Osteocyte (in vitro differentiated cells): Measurements from ENCODE around the gene STEEP1. TPM values are rescaled to one million over a fixed set of nuclear protein-coding genes. Genes with fewer than 3 reads are reported as not detected.
"Not testable (repeated sequence)": the region's sequence is repeated elsewhere in the genome, so short reads cannot be mapped to it uniquely, and the experiment has no call there.

Experiments used
- DNase-seq: peaks from one replicate; pipeline ENCODE4 v3.0.0; 2021; ENCODE audit warnings: mixed read lengths; ENCODE audit not compliant: unreplicated experiment; ENCODE audit errors: extremely low spot score
- H3K27ac Mint-ChIP-seq: one replicate; pipeline ENCODE4 v1.8.0; 2021; ENCODE audit warnings: mild to moderate bottlenecking, mixed read lengths; ENCODE audit not compliant: unreplicated experiment
- H3K27me3 Mint-ChIP-seq: one replicate; pipeline ENCODE4 v1.8.0; 2021; ENCODE audit warnings: mixed read lengths; ENCODE audit not compliant: unreplicated experiment
- H3K36me3 Mint-ChIP-seq: one replicate; pipeline ENCODE4 v1.8.0; 2021; ENCODE audit warnings: mixed read lengths; ENCODE audit not compliant: unreplicated experiment
- H3K4me1 Mint-ChIP-seq: one replicate; pipeline ENCODE4 v1.8.0; 2021; ENCODE audit warnings: mixed read lengths; ENCODE audit not compliant: unreplicated experiment
- H3K4me3 Mint-ChIP-seq: one replicate; pipeline ENCODE4 v1.8.0; 2021; ENCODE audit warnings: mild to moderate bottlenecking, moderate library complexity, mixed read lengths; ENCODE audit not compliant: unreplicated experiment
- H3K9me3 Mint-ChIP-seq: one replicate; pipeline ENCODE4 v1.8.0; 2021; ENCODE audit warnings: mixed read lengths; ENCODE audit not compliant: unreplicated experiment
- CTCF ChIP-seq: fragments of 200-600 bp; sonication (generic); IDR thresholded peaks from 2 replicates; pipeline ENCODE4 v1.5.0; 2021; ENCODE audit warnings: antibody characterized with exemption, mild to moderate bottlenecking, moderate library complexity
- total RNA-seq: library from RNA; stranded (reverse); gene quantifications from 2 replicates; pipeline ENCODE4 v1.2.1, GENCODE V29; 2021

Gene STEEP1
- total RNA-seq, 1 donor from 2014 or later = 26.0 TPM

GRCh38 chrX:119495734-119496726, 69.2 kb downstream of the STEEP1 start:
- no peak for TF ChIP-seq CTCF
- Mint-ChIP-seq H3K27ac (no peak overlapping the region), H3K9me3 (peaks cover 10% of the 10 kb centered on the region), H3K4me3 (no peak overlapping the region), H3K4me1 (no peaks in the 10 kb centered on the region), H3K36me3 (no peaks in the 10 kb centered on the region), H3K27me3 (no peaks in the 10 kb centered on the region)
- no peak for DNase-seq

- not testable (repeated sequence) for H3K36me3 Mint-ChIP-seq, H3K27me3 Mint-ChIP-seq, H3K9me3 Mint-ChIP-seq, H3K4me1 Mint-ChIP-seq, H3K27ac Mint-ChIP-seq, DNase-seq, H3K4me3 Mint-ChIP-seq
Observed at GRCh38 chrX:119493851-119494495, 71.2 kb downstream of the STEEP1 start.

- no peak for DNase-seq
- Mint-ChIP-seq H3K27me3 (no peaks in the 10 kb centered on the region), H3K4me3 (no peak overlapping the region), H3K36me3 (no peaks in the 10 kb centered on the region), H3K9me3 (peaks cover 10% of the 10 kb centered on the region), H3K27ac (no peak overlapping the region), H3K4me1 (peaks cover 2% of the 10 kb centered on the region)
- no peak for TF ChIP-seq CTCF
Observed at GRCh38 chrX:119492463-119492862, 72.7 kb downstream of the STEEP1 start.

- Mint-ChIP-seq H3K4me1 (peaks cover 2% of the 10 kb centered on the region), H3K36me3 (no peaks in the 10 kb centered on the region), H3K9me3 (peaks cover 4% of the 10 kb centered on the region), H3K27ac (no peak overlapping the region), H3K27me3 (no peaks in the 10 kb centered on the region), H3K4me3 (no peak overlapping the region)
- DNase-seq = no peak
- no peak for TF ChIP-seq CTCF
Observed at GRCh38 chrX:119489212-119490074, 75.8 kb downstream of the STEEP1 start.

GRCh38 chrX:119488749-119489148, 76.5 kb downstream of the STEEP1 start:
- Mint-ChIP-seq H3K9me3 (peaks cover 7% of the 10 kb centered on the region), H3K4me3 (no peak overlapping the region), H3K27me3 (no peaks in the 10 kb centered on the region), H3K27ac (no peak overlapping the region), H3K36me3 (no peaks in the 10 kb centered on the region), H3K4me1 (peaks cover 2% of the 10 kb centered on the region)
- no peak for DNase-seq
- TF ChIP-seq CTCF = peak; percentile 65

Other genes with a start within 250 kb of the STEEP1 start
- 10.8 and 13.9 TPM in 2 replicates for gene SLC25A43, start 166.1 kb downstream of the STEEP1 start, total RNA-seq
- gene SLC25A5, start 97.0 kb downstream of the STEEP1 start, total RNA-seq = 245 TPM in 2 replicates
- gene UBE2A, start 9.2 kb upstream of the STEEP1 start, total RNA-seq = 66.5 and 68.2 TPM in 2 replicates
- gene NKRF, start 41.0 kb upstream of the STEEP1 start, total RNA-seq = 10.3 and 10.6 TPM in 2 replicates
- gene SEPTIN6, start 127.8 kb upstream of the STEEP1 start, total RNA-seq = 53.8 and 56.2 TPM in 2 replicates
- 1.1 and 1.5 TPM in 2 replicates for gene SOWAHD, start 193.2 kb upstream of the STEEP1 start, total RNA-seq
- gene RPL39, start 226.2 kb upstream of the STEEP1 start, total RNA-seq = 1,616 and 1,617 TPM in 2 replicates